Activated T-helper 2 cell treated with anti-CD3 and anti-CD28 coated beads, Interferon-gamma antibody, Interleukin-2, Interleukin-4, amounts not matched to agents 10 μg/mL and 5 μg/mL and 100 μg/mL, durations not matched to agents 14 hours and 24 hours and 36 hours (primary cell): ENCODE measurements around the gene DSCAM. TPM values are rescaled to one million over a fixed set of nuclear protein-coding genes. Genes with fewer than 3 reads are reported as not detected.

Source experiments
- DNase-seq: peaks from one replicate; pipeline ENCODE4 v3.0.0; 2021; ENCODE audit warnings: low spot score
- H3K27ac Mint-ChIP-seq: one replicate; pipeline ENCODE4 v1.8.0; 2021; ENCODE audit warnings: mixed read lengths
- H3K27me3 Mint-ChIP-seq: one replicate; pipeline ENCODE4 v1.8.0; 2021; ENCODE audit warnings: low read depth, mixed read lengths
- H3K36me3 Mint-ChIP-seq: one replicate; pipeline ENCODE4 v1.8.0; 2021; ENCODE audit warnings: low read depth, mixed read lengths
- H3K4me1 Mint-ChIP-seq: one replicate; pipeline ENCODE4 v1.8.0; 2021; ENCODE audit warnings: low read depth, mixed read lengths
- H3K4me3 Mint-ChIP-seq: one replicate; pipeline ENCODE4 v1.8.0; 2021; ENCODE audit warnings: low read depth, mild to moderate bottlenecking, moderate library complexity, mixed read lengths
- H3K9me3 Mint-ChIP-seq: one replicate; pipeline ENCODE4 v1.8.0; 2021; ENCODE audit warnings: mixed read lengths
- intact Hi-C: fragments of 100-400 bp; cut with micrococcal nuclease; formaldehyde crosslinking; loops from one replicate; pipeline ENCODE4 v1.15.1; 2023
- total RNA-seq: library from RNA; stranded (reverse); gene quantifications from 2 replicates; pipeline ENCODE4 v1.2.3, GENCODE V29; 2022

DSCAM gene
- total RNA-seq, 1 donor from 2014 or later, result not detected

GRCh38 chr21:40714536-40714935 is 132.4 kb downstream of the DSCAM start:
- H3K9me3 Mint-ChIP-seq, result peaks cover 16% of the 10 kb centered on the region
- H3K4me1 Mint-ChIP-seq, result no peaks in the 10 kb centered on the region
- H3K27me3 Mint-ChIP-seq, result no peaks in the 10 kb centered on the region
- no peak for DNase-seq
- no peaks in the 10 kb centered on the region for H3K36me3 Mint-ChIP-seq
- H3K4me3 Mint-ChIP-seq, result no peak overlapping the region
- intact Hi-C loops, result no loop called here
- H3K27ac Mint-ChIP-seq, result no peak overlapping the region

- no peak overlapping the region for H3K27ac Mint-ChIP-seq
- intact Hi-C loops, result no loop called here
- no peaks in the 10 kb centered on the region for H3K27me3 Mint-ChIP-seq
- no peak overlapping the region for H3K4me3 Mint-ChIP-seq
- no peaks in the 10 kb centered on the region for H3K4me1 Mint-ChIP-seq
- no peaks in the 10 kb centered on the region for H3K36me3 Mint-ChIP-seq
- H3K9me3 Mint-ChIP-seq, result no peaks in the 10 kb centered on the region
- DNase-seq, result no peak
Measured at GRCh38 chr21:40707656-40708244, 139.2 kb downstream of the DSCAM start.

- Mint-ChIP-seq H3K27me3 (no peaks in the 10 kb centered on the region), H3K4me1 (no peaks in the 10 kb centered on the region), H3K36me3 (no peaks in the 10 kb centered on the region), H3K9me3 (no peaks in the 10 kb centered on the region), H3K4me3 (no peak overlapping the region), H3K27ac (no peak overlapping the region)
- intact Hi-C loops, result no loop called here
- DNase-seq, result no peak
Measured at GRCh38 chr21:40706806-40707655, 139.9 kb downstream of the DSCAM start.

- H3K9me3 Mint-ChIP-seq, result no peaks in the 10 kb centered on the region
- intact Hi-C loops, result no loop called here
- no peaks in the 10 kb centered on the region for H3K36me3 Mint-ChIP-seq
- no peak overlapping the region for H3K27ac Mint-ChIP-seq
- no peak for DNase-seq
- no peaks in the 10 kb centered on the region for H3K4me1 Mint-ChIP-seq
- no peaks in the 10 kb centered on the region for H3K27me3 Mint-ChIP-seq
- H3K4me3 Mint-ChIP-seq, result no peak overlapping the region
Measured at GRCh38 chr21:40706176-40706575, 140.8 kb downstream of the DSCAM start.

GRCh38 chr21:40704141-40704540 is 142.8 kb downstream of the DSCAM start:
- DNase-seq, result no peak
- Mint-ChIP-seq H3K36me3 (no peaks in the 10 kb centered on the region), H3K4me1 (no peaks in the 10 kb centered on the region), H3K27me3 (no peaks in the 10 kb centered on the region), H3K27ac (no peak overlapping the region), H3K9me3 (no peaks in the 10 kb centered on the region), H3K4me3 (no peak overlapping the region)
- intact Hi-C loops, result no loop called here

GRCh38 chr21:40699366-40699765 is 147.6 kb downstream of the DSCAM start:
- no peaks in the 10 kb centered on the region for H3K4me1 Mint-ChIP-seq
- H3K27ac Mint-ChIP-seq, result no peak overlapping the region
- DNase-seq, result no peak
- H3K9me3 Mint-ChIP-seq, result no peaks in the 10 kb centered on the region
- no peaks in the 10 kb centered on the region for H3K27me3 Mint-ChIP-seq
- H3K4me3 Mint-ChIP-seq, result no peak overlapping the region
- H3K36me3 Mint-ChIP-seq, result no peaks in the 10 kb centered on the region
- intact Hi-C loops, result no loop called here

- DNase-seq, result no peak
- Mint-ChIP-seq H3K27ac (no peak overlapping the region), H3K36me3 (no peaks in the 10 kb centered on the region), H3K4me3 (no peak overlapping the region), H3K27me3 (no peaks in the 10 kb centered on the region), H3K9me3 (no peaks in the 10 kb centered on the region), H3K4me1 (no peaks in the 10 kb centered on the region)
- intact Hi-C loops, result no loop called here
Measured at GRCh38 chr21:40696246-40696645, 150.7 kb downstream of the DSCAM start.

- intact Hi-C loops, result no loop called here
- Mint-ChIP-seq H3K9me3 (no peaks in the 10 kb centered on the region), H3K27ac (no peak overlapping the region), H3K4me1 (no peaks in the 10 kb centered on the region), H3K4me3 (no peak overlapping the region), H3K36me3 (no peaks in the 10 kb centered on the region), H3K27me3 (no peaks in the 10 kb centered on the region)
- no peak for DNase-seq
Measured at GRCh38 chr21:40689840-40690360, 157.1 kb downstream of the DSCAM start.

GRCh38 chr21:40689217-40689616 is 157.7 kb downstream of the DSCAM start:
- Mint-ChIP-seq H3K36me3 (no peaks in the 10 kb centered on the region), H3K4me1 (no peaks in the 10 kb centered on the region), H3K27ac (no peak overlapping the region), H3K9me3 (no peaks in the 10 kb centered on the region), H3K27me3 (no peaks in the 10 kb centered on the region), H3K4me3 (no peak overlapping the region)
- intact Hi-C loops, result no loop called here
- DNase-seq, result no peak

GRCh38 chr21:40688106-40688864 is 158.7 kb downstream of the DSCAM start:
- Mint-ChIP-seq H3K36me3 (no peaks in the 10 kb centered on the region), H3K9me3 (peaks cover 1% of the 10 kb centered on the region), H3K4me1 (no peaks in the 10 kb centered on the region), H3K4me3 (no peak overlapping the region), H3K27ac (no peak overlapping the region), H3K27me3 (no peaks in the 10 kb centered on the region)
- DNase-seq, result no peak
- intact Hi-C loops, result no loop called here

GRCh38 chr21:40687625-40688024 is 159.3 kb downstream of the DSCAM start:
- H3K27me3 Mint-ChIP-seq, result no peaks in the 10 kb centered on the region
- intact Hi-C loops, result no loop called here

GRCh38 chr21:40686526-40686925 is 160.4 kb downstream of the DSCAM start:
- Mint-ChIP-seq H3K4me3 (no peak overlapping the region), H3K27me3 (no peaks in the 10 kb centered on the region), H3K4me1 (no peaks in the 10 kb centered on the region), H3K27ac (no peak overlapping the region), H3K9me3 (peaks cover 12% of the 10 kb centered on the region), H3K36me3 (no peaks in the 10 kb centered on the region)
- intact Hi-C loops, result no loop called here
- no peak for DNase-seq

More at GRCh38 chr21:40687625-40688024, 159.3 kb downstream of the DSCAM start:
- no peak for DNase-seq
- Mint-ChIP-seq H3K9me3 (peaks cover 6% of the 10 kb centered on the region), H3K4me1 (no peaks in the 10 kb centered on the region), H3K27ac (no peak overlapping the region), H3K36me3 (no peaks in the 10 kb centered on the region), H3K4me3 (no peak overlapping the region)

- intact Hi-C loops, result no loop called here
- H3K4me1 Mint-ChIP-seq, result no peaks in the 10 kb centered on the region
- H3K9me3 Mint-ChIP-seq, result peaks cover 12% of the 10 kb centered on the region
- H3K4me3 Mint-ChIP-seq, result no peak overlapping the region
- DNase-seq, result no peak
- H3K27ac Mint-ChIP-seq, result no peak overlapping the region
- no peaks in the 10 kb centered on the region for H3K36me3 Mint-ChIP-seq
- no peaks in the 10 kb centered on the region for H3K27me3 Mint-ChIP-seq
Measured at GRCh38 chr21:40685141-40685540, 161.8 kb downstream of the DSCAM start.
